Measurements from ENCODE around the gene TOMM34.
A peak's percentile ranks its signal among the peaks of the same experiment; 100 is the strongest.

The TOMM34 gene

DNA sequence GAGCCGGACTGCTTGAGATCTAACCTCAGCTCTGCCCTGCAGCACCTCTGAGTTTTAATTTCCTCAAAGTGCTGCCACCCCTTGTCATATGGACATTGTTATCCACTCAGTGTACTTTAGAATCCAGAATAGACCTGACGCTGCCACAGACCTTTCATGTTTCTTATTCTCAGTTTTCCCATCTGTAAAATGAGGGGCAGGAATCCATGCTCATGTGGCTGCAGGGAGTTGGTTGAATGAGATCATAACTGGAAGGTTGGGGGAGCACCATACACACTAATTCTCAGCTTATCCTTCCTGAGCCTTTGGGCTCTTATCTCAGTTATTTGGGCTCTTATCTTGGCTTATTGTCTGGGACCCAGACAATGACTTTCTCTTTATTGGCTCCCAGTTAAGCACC is 48.0 kb downstream of the TOMM34 start:
- Mint-ChIP-seq H3K9me3 (no peaks in the 10 kb centered on the region), H3K36me3 (ENCODE audit: insufficient read depth) (peaks cover 23% of the 10 kb centered on the region), H3K27me3 (no peaks in the 10 kb centered on the region), H3K4me3 (no peak overlapping the region), H3K4me1 (ENCODE audit: low read depth in 2 of 2) (peaks cover 5 to 14% of the 10 kb centered on the region in 2 donors), H3K27ac (no peak overlapping the region)
- DNase-seq (no peak), ATAC-seq (replicated peaks) (no peak)

DNA sequence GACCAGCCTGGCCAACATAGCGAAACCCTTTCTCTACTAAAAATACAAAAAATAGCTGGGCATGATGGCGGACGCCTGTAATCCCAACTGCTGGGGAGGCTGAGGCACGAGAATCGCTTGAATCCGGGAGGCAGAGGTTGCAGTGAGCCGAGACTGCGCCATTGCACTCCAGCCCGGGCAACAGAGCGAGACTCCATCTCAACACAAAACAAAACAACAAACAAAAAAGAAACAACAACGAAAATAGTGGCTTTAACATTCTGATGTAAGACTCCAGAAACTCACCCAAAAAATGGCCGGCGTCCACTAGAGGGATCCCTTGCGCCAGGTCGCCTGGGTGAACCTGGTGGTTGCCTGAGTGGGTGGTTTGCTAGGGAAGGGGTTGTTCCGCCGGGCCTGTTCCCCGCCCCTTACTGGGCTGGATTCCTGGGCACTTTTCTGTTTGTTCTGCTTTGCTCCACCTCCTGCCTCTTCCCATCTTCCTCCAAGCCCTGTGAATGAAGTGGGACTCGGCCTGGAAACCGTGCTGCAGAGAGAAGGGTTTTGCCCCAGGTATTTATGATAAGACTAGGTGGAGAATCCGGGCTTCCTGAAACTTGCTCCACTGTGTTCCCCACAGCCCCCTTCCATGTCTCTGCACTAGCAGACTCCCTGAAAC is 48.8 kb downstream of the TOMM34 start:
- no peaks in the 10 kb centered on the region for H3K9me3 Mint-ChIP-seq
- H3K36me3 Mint-ChIP-seq (ENCODE audit: insufficient read depth) = peaks cover 28% of the 10 kb centered on the region
- DNase-seq (peak; percentile 13 to 19 (median 13)), ATAC-seq (replicated peaks) (no peak)
- H3K27me3 Mint-ChIP-seq = no peaks in the 10 kb centered on the region
- H3K4me3 Mint-ChIP-seq = peak overlapping the region in 1 of 2 donors; percentile 37
- peaks cover 5 to 14% of the 10 kb centered on the region in 2 donors for H3K4me1 Mint-ChIP-seq (ENCODE audit: low read depth in 2 of 2)
- H3K27ac Mint-ChIP-seq = no peak overlapping the region

DNA sequence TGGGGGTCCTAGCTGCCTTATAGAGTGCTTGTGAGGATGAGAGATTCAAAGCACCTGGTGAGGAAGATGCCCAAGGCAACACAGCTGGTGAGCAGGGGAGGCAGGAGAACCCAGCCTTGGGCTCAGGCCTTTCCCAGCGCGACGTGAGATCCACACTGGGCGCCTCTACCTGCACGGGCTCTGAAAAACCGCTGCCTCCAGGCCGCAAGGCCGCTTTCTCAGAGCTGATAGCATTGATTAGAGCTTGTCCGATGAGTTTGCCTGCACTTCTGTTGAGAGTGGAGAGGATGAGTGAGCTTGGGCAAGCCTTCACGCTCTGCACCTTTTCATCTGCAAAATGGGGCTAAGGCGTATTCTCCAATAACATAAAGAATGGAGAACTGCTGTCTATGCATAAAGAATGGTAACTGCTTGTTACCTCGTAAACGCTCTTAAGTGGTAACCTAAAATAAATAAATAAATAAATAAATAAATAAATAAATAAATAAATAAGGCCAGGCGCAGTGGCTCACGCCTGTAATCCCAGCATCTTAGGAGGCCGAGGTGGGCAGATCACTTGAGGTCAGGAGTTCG is 49.4 kb downstream of the TOMM34 start:
- no peaks in the 10 kb centered on the region for H3K9me3 Mint-ChIP-seq
- H3K27me3 Mint-ChIP-seq = no peaks in the 10 kb centered on the region
- H3K36me3 Mint-ChIP-seq (ENCODE audit: insufficient read depth) = peaks cover 34% of the 10 kb centered on the region
- ATAC-seq (replicated peaks) (no peak), DNase-seq (no peak)
- H3K4me1 Mint-ChIP-seq (ENCODE audit: low read depth in 2 of 2) = peaks cover 5 to 14% of the 10 kb centered on the region in 2 donors
- no peak overlapping the region for H3K27ac Mint-ChIP-seq
- H3K4me3 Mint-ChIP-seq = peak overlapping the region; percentile 84 to 85

DNA sequence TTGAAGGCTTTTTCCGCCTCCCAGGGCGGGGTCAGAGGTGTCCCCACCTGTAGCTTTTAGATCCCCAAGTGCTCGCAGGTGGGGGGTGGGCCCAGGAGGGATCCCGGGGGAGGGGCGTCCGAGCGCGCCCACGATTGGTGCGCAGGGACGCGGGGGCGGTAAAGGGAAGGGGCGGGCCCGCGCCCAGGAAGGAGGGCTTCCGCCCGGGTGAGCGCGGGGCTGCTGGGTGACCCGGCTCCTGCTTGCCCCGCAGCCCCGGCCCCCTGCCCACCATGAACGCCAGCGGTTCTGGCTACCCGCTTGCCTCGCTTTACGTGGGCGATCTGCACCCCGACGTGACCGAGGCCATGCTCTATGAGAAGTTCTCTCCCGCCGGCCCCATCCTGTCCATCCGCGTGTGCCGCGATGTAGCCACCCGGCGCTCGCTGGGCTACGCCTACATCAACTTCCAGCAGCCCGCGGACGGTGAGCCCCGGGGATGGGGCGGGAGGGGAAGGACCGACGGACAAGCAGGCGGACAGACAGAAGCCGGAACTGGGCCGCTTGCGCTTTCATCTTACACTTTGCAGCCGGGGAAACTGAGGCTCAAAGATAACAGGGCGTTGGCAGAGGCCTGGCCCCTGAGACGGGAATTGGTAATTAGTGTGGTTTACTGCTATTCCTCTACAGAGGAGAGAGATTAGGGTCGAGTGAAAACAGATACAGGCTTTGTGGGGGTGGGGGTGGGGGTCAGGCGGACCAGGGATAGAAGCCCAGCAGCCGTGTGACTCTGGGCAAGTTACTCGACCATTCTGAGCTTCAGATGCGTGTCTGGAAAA is 50.1 kb downstream of the TOMM34 start, which contains the start of gene PABPC1L:
Gene PABPC1L (plus strand): TSS at position 189 of the 818 bp plus-strand sequence. CDS start 84 bp downstream, at position 273.
- Mint-ChIP-seq H3K36me3 (ENCODE audit: insufficient read depth) (peaks cover 41% of the 10 kb centered on the region), H3K4me1 (ENCODE audit: low read depth in 2 of 2) (peaks cover 5 to 14% of the 10 kb centered on the region in 2 donors), H3K9me3 (no peaks in the 10 kb centered on the region), H3K27me3 (no peaks in the 10 kb centered on the region), H3K27ac (peak within 1 kb of the TSS; percentile 67 to 77), H3K4me3 (peak within 1 kb of the TSS; percentile 84 to 85)
- peak; percentile 45 to 59 (median 53) for DNase-seq
- peak; percentile 97 for ATAC-seq (replicated peaks)

DNA sequence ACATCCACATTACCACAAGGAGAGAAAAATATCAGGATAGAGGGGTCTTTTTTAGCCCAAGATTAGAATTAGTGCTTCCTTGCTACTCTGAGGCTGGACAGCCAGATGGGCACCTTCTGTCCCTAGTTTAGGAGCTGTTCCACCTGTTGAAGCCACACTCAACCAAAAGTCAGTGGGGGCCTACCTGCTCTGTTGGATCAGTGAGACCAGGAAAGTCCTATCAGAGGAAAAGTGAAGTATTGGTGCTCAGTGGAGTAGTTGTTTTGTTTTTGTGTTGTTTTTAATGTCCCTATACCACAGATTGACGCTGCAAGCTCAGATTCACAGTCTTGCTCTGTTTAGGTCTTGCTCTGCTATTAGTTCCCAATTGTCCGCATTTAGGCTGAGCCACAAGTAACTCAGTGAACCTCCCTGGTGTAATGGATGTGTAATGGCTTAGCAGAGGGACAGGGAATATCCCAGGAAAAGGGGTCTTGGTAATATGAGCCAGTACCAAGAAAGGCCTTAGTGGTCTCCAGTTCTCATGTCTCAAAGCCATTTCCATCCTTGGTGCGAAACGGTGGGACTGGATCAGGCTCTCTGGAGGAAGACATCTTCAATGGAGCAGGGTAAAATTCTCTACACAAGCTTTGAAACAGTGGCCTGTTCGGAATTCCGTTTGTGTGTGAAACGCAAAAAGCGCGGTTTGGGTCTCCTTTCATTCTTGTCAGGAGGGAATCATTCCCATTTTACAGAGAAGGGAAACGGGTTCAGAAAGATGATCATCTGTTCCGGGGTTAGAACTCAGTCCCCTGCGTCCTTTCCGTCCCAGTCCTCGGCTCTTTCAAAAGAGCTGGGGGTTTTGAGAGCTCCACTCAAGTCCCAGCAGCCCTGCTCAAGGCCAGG is 51.0 kb downstream of the TOMM34 start:
- ATAC-seq (replicated peaks) (no peak), DNase-seq (no peak)
- Mint-ChIP-seq H3K4me3 (peak overlapping the region; percentile 84 to 85), H3K27me3 (no peaks in the 10 kb centered on the region), H3K4me1 (ENCODE audit: low read depth in 2 of 2) (peaks cover 5 to 12% of the 10 kb centered on the region in 2 donors), H3K27ac (peak overlapping the region; percentile 67 to 77), H3K9me3 (no peaks in the 10 kb centered on the region), H3K36me3 (ENCODE audit: insufficient read depth) (peaks cover 49% of the 10 kb centered on the region)

DNA sequence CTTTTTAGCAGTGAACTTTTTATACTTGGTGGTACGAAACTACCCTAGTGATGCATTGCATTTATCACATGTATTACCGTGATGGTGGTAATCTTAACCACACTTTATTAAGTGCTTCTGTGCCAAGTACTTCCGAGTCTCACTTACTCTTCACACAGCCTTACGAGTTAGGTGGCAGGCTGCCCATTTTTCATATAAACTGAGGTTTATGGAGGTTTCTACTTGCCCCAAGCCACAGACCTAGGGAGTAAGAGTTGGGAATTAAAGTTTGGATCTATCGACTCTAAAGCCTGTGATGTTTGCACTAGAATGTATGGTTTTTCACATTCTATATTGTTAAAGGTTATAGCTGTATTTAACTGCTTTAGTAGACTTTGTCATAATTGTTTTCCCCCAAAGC is 55.8 kb downstream of the TOMM34 start:
- Mint-ChIP-seq H3K27ac (no peak overlapping the region), H3K27me3 (no peaks in the 10 kb centered on the region), H3K4me3 (no peak overlapping the region), H3K36me3 (ENCODE audit: insufficient read depth) (peaks cover 82% of the 10 kb centered on the region), H3K4me1 (ENCODE audit: low read depth in 2 of 2) (peaks cover 13 to 24% of the 10 kb centered on the region in 2 donors), H3K9me3 (no peaks in the 10 kb centered on the region)
- ATAC-seq (replicated peaks) = no peak
- DNase-seq = no peak

DNA sequence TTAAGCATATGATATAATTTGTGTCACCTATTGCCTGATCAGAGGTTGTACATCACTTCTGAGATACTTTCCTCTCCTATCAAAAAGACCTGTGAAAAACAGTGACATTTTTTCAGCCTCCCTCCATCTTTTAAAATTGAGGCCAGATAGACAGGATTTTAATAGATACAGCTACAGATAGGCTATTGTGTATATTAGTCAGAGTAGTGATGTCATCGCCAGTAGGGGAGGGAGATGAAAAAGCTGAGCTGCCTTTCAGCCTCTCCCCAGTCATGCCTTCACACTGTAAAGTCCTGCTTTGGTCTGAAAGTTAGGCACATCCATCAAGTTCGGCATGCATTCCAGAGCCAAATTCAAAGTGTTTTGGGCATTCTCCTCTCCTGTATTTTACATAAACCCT is 58.2 kb downstream of the TOMM34 start:
- Mint-ChIP-seq H3K4me3 (no peak overlapping the region), H3K9me3 (no peaks in the 10 kb centered on the region), H3K4me1 (ENCODE audit: low read depth in 2 of 2) (peaks cover 30 to 37% of the 10 kb centered on the region in 2 donors), H3K27me3 (no peaks in the 10 kb centered on the region), H3K27ac (peak overlapping the region in 1 of 2 donors; percentile 94), H3K36me3 (ENCODE audit: insufficient read depth) (peaks cover 75% of the 10 kb centered on the region)
- no peak for DNase-seq
- no peak for ATAC-seq (replicated peaks)

DNA sequence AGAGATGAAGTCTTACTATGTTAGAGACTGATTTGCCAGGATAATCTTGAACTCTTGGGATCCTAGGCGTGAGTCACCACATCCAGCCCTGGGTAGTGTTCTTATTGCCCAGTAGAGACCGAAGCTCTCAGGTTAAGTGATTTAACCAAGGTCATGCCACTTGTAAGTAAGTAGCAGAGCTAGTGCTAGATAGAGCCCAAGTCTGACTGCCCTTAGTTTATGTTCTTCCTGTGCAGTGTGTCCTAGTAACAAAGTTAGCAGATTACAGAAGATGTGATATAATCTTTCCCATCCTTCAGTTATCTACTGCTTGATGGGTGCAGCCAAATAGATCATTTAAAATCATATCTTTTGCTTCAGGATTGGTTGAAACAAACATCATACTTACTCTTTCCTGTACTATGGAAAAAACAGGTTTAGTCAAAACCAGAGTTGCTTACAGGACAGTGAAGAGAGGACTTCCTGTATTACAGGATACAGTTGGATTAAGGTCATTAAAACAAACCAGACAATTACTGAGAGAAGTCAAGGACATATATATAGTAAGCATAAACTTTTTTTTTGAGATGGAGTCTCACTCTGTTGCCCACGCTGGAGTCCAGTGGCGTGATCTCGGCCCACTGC is 59.9 kb downstream of the TOMM34 start:
- Mint-ChIP-seq H3K9me3 (no peaks in the 10 kb centered on the region), H3K27ac (peak overlapping the region; percentile 85 to 94), H3K36me3 (ENCODE audit: insufficient read depth) (peaks cover 66% of the 10 kb centered on the region), H3K27me3 (no peaks in the 10 kb centered on the region), H3K4me1 (ENCODE audit: low read depth in 2 of 2) (peaks cover 45 to 52% of the 10 kb centered on the region in 2 donors), H3K4me3 (peak overlapping the region in 1 of 2 donors; percentile 17)
- DNase-seq (no peak), ATAC-seq (replicated peaks) (no peak)

DNA sequence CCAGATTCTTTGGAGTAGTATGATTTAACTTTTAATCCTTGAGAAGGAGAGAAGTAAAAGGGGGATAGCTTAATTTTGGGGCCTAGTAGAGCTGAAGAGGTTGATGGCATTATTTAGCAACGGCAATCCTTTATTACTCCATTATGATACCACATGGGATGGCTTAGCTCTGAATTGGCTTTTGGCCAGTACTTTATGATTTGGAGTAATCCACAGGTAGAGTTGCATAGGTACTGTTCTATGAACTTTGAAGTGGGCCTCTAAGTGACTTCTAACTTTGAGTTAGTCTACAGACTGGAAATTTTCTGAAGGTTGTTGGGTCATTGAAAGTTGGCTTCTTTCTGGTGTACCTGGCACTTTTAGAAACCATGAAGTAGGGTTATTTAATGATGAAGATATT is 63.1 kb downstream of the TOMM34 start:
- Mint-ChIP-seq H3K4me1 (ENCODE audit: low read depth in 2 of 2) (peaks cover 67 to 72% of the 10 kb centered on the region in 2 donors), H3K27ac (peak overlapping the region; percentile 62 to 84), H3K4me3 (peak overlapping the region; percentile 3 to 48), H3K36me3 (ENCODE audit: insufficient read depth) (peaks cover 44% of the 10 kb centered on the region), H3K9me3 (no peaks in the 10 kb centered on the region), H3K27me3 (no peaks in the 10 kb centered on the region)
- DNase-seq (no peak), ATAC-seq (replicated peaks) (no peak)

DNA sequence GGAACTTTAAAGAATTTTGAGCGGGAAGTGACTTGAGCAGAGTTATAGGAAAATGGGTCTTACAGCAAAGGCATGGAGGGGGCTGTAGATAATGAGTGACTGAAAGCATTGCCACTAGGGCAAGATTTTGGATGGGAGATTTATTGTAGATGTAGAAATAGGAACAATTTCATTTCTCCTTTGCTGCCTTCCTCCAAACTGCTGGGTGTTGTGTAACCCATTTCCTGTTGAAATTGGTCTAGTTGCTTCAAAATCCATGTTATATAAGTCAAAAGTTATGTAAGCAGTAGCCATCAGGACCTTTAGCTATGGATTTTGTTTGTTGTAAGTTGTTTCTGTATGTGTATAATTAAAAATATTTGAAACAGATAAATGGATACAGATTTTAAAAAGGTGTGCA is 63.6 kb downstream of the TOMM34 start:
- peak overlapping the region; percentile 3 to 48 for H3K4me3 Mint-ChIP-seq
- H3K36me3 Mint-ChIP-seq (ENCODE audit: insufficient read depth) = peaks cover 41% of the 10 kb centered on the region
- no peaks in the 10 kb centered on the region for H3K27me3 Mint-ChIP-seq
- peaks cover 69 to 77% of the 10 kb centered on the region in 2 donors for H3K4me1 Mint-ChIP-seq (ENCODE audit: low read depth in 2 of 2)
- H3K9me3 Mint-ChIP-seq = no peaks in the 10 kb centered on the region
- DNase-seq (no peak), ATAC-seq (replicated peaks) (peak; percentile 35)
- peak overlapping the region; percentile 62 to 84 for H3K27ac Mint-ChIP-seq

DNA sequence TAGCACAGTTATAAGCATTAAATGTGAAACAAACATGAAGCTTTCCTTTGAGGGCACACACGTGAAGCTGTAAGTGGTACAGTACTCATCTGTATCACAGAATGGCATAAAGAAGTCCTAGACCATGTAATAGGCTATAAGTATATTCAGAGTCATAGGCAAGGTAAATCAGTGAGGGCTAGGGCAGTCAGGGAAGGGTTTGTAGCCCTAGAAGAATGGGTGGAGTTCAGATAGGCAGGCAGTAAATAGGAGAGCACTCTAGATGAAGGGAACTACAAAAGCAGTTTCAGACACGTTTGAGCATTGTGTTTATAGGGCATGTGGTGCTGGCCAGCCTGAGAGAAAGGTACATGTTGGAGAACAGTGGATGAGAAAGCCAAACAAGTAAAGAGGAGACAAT is 65.2 kb downstream of the TOMM34 start:
- peak overlapping the region; percentile 3 to 48 for H3K4me3 Mint-ChIP-seq
- DNase-seq (no peak), ATAC-seq (replicated peaks) (no peak)
- peaks cover 29% of the 10 kb centered on the region for H3K36me3 Mint-ChIP-seq (ENCODE audit: insufficient read depth)
- peaks cover 62 to 76% of the 10 kb centered on the region in 2 donors for H3K4me1 Mint-ChIP-seq (ENCODE audit: low read depth in 2 of 2)
- H3K27ac Mint-ChIP-seq = peak overlapping the region; percentile 51 to 62
- H3K27me3 Mint-ChIP-seq = no peaks in the 10 kb centered on the region
- no peaks in the 10 kb centered on the region for H3K9me3 Mint-ChIP-seq

Data from effector memory CD8-positive, alpha-beta T cell (primary cell).